Activated T-helper 1 cell treated with Interleukin-2 at 50 U/mL for 16 hours (primary cell): Measurements from ENCODE around the gene PTX3.

Experiments used
- DNase-seq: peaks from one replicate; pipeline ENCODE4 v3.0.0-alpha.2; 2020; ENCODE audit warnings: low read depth

PTX3 gene

DNA sequence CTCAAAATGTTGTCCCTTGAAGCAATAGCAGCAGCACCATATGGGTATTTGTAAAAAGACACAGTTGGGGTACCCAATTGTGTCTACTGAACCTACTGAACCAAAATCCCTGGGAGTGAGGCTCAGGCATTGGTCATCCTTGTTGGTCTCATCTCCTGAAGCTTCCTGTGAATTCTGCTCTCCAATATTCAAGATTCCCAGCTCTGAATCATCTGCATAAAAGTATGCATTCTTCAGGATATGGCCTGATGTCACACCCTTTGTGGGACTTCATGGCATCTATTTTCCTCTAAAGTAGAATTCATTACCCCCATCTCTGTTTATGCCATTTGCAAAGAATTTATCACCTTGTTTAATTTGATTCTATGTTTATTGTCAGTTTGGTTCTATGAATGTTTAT is 13.3 kb upstream of the PTX3 start:
- no peak for DNase-seq

DNA sequence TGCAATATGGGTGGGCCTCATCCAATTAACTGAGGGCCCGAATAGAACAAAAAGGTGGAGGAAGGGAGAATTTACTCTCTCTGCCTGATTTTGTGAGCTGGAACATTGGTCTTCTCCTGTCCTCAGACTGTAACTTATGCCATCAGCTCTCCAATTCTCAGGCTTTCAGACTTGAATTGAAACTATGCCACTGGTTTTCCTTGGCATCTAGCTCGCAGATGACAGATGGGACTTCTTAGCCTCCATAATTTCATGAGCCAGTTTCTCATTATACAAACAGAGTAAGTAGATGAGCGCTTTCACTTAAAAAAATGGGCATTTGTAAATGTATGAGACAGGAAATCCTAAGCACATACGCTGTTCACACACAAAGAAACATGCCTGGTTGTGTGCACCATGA is 8.7 kb upstream of the PTX3 start:
- DNase-seq = no peak

DNA sequence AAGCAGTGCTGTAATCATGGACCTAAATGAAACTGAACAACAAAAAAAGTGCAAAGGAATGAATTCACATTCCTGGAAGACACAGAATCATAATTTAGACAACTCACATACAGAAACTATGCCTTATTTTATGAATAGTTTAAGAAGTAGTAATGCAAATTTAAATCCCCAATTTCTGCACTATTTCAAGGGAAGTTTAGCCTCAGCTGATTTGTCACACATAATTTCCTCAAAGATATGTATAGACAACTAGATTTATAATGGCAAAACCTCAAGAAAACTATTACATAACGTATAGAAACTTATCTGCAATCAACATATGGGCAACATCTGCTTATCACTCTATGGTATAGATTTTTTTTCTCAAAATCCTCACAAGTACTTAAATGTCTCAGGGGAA is 7.8 kb upstream of the PTX3 start:
- no peak for DNase-seq

DNA sequence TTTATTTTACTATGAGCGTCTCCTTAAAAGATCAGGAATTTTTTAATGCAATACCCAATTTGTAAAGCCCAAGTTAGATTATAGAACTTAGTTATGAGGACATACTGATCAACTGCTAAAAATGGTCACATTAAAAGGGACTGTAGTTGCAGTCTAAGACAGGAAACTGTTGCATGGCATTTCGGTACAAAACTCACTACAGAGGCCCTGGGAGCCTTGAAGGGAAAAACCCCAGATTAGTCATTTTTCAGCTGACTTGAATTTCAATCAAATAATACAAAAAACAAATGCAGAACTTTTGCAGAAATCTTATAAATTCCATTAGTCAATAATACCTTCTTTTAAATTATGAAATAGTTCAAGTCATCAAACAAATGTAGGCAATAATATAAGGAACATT is 6.9 kb upstream of the PTX3 start:
- DNase-seq = no peak

DNA sequence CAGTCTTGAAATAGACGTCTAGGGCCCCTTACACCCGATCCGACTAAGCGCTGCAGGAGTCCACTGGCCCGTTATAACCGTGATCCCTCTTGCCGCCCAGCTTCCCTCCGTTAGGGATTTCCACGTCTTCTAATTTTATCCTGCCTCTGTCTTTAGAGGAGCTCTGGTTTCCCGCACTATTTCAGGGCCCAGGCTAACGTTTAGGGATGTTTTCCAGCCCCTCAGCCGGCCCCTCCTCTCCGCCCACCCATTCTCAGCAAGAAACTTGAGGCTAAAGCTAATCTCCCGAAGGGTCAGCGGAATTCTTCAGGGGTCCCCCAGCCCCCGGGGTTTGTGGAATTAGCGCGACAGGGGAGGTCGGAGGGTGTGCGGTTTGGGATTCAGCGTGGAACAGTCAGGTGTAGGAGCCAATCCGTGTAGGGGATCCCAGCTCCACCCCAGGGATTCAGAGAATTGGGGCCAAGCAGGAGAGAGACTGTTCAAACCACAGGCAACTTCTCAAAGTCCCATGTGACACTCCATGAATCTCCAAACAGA is 1.6 kb downstream of the PTX3 start:
- DNase-seq = no peak

DNA sequence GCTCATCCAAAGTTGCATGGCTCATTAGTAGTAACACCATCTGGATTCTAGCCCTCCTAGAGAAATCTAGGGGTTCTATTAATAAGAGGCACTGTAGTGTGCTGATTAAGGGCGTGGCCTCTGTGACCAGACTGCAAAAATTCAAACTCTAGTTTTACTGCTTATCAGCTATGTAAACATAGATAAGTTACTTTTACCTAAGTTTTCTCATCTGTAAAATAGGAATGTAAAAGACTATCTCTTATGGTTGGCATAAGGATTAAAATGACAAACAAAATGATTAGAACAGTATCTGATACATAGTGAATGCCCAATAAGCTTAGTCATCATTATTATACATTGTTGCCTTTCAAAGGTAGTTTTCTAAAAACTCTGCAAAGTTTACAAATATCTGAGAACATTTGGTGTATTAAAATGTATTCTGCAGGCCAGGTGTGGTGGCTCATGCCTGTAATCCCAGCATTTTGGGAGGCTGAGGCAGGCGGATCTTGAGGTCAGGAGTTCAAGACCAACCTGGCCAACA is 4.5 kb downstream of the PTX3 start:
- no peak for DNase-seq

DNA sequence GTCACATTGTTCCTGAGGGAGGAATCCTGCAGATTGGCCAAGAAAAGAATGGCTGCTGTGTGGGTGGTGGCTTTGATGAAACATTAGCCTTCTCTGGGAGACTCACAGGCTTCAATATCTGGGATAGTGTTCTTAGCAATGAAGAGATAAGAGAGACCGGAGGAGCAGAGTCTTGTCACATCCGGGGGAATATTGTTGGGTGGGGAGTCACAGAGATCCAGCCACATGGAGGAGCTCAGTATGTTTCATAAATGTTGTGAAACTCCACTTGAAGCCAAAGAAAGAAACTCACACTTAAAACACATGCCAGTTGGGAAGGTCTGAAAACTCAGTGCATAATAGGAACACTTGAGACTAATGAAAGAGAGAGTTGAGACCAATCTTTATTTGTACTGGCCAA is 6.1 kb downstream of the PTX3 start:
- no peak for DNase-seq

DNA sequence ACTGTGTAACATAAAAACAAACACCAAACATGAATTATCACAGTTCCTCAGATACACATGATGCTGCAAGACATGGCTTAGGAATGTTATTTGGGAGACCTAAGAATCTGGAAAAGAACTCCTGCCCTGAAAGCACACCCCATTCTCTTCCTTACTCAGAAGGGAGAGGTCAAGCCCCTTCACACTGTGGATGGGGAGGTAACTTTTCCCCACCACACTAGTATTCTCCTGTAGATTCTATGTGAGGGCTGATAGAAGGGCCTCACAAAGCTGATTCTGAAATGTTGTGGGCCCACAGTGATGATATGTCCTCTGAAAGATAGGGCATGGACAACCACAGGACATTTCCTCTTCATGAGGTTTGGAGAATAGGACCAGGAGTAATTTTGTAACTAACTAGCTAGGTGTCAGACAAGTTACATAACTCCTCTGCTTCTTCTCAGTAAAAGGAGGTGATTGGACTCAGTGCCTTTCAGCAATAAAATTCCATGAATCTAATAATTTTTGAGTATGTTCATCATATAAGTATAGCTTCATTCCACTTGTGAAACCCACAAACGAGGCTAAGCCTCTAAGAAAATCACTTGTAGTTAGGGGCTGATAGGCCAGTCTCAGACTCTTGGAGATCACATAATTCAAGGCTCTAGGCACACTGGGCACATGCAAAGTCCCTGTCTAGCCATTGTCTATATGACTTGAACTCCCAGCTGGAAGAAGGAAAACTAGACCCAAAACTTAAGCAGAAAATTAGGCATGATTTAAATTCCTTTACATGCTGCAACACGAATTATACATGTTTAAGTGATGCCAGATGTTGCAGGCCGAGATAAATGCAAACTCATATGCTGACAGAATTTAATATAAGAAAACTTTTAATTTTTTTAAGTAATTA is 7.5 kb downstream of the PTX3 start:
- no peak for DNase-seq

DNA sequence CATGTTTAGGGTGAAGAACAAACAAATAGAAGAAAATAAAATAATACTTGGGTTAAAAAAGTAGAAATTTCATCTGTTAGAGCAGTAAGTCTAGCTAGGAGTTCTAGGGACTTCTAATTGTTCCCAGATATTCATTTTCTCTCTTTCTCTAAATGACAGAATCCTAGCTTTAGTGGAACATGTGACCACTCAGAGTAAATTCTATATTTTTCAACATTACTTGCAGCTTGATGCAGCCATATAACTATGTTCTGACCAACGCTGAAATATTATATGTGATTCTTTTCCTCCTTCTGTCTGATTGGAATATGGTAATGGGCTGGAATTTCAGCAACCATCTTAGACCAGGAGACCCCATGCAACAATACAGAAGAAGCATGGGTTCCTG is 8.1 kb downstream of the PTX3 start:
- DNase-seq = no peak

DNA sequence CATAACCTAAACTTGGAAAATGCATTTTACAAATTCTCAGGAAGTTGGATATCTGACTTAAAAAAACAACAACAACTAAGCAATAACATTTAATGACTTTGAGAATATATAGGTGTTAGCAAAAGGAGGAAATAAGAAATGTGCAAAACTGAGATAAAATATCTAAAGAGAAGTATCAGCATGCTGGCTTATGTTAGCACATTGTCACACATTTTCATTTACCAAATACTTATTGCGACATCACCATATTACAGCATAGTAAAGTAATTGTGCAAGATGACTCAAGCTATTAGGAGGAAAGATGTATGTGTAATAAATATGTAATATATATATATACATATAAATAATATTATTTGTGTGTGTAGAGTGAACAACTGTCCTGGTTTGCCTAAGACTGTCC is 9.2 kb downstream of the PTX3 start:
- DNase-seq = no peak

GRCh38 chr3:157447026-157447694 is 10.5 kb downstream of the PTX3 start:
- no peak for DNase-seq

DNA sequence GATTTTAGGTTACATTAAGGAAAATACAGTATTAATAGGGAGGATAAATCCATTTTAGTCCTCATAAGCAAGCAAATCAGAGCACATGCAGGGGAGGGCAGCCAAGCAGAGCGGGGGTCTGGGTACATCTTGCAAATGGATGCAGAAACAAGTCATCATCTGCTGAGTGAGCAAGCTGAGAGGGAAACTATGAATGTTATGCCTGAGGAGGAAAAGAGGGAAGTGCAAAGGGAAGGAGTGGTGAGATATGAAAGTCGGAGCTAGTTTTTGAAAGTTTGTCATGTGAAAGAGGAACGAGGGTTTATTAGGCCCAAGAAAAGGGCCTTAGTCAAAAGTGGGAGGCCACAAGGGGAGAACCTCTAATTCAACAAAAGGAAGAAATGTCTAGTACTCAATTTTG is 15.4 kb downstream of the PTX3 start:
- no peak for DNase-seq

GRCh38 chr3:157453824-157454223 is 17.2 kb downstream of the PTX3 start:
- no peak for DNase-seq

- DNase-seq = no peak
Measured at GRCh38 chr3:157459706-157460105, 23.1 kb downstream of the PTX3 start.

GRCh38 chr3:157460253-157460652 is 23.6 kb downstream of the PTX3 start:
- no peak for DNase-seq

DNA sequence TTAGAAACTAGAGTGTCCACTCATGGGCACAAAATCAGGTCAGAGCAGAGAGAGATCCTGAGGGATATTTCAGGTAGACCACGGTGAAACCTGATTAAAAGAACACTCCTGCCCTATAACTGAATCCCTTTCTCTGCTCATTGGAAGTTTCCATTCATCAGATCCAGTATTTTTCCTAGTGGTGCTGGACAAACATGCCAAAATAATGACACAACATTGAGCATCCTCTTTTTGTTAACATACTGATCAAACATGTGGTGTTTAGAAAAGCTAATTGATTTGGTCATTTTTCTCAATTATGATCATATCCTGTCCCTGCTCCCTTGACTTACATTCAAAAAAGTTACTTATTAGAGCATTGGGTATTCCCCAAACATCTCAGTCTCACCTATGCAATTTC is 27.2 kb downstream of the PTX3 start:
- no peak for DNase-seq

DNA sequence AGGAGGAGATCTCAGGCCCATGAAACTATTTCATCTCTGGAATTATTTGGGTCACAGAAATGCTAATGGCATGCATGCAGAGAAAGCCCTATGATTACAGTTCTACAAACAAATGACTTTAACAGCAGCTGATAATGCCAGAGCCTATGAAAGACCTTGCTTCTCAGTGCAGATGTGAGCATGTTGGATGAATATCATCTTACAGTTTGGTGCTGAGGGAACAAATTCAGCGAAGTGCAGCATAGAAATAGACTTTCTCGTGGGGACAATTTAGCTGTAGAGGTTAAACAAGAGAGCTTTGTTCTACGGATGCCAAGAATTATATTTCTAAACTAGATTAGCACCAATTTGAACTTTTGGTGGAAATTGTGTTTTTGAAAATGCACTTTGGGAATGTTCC is 27.7 kb downstream of the PTX3 start:
- DNase-seq = no peak

GRCh38 chr3:157465741-157466140 is 29.1 kb downstream of the PTX3 start:
- DNase-seq = no peak

DNA sequence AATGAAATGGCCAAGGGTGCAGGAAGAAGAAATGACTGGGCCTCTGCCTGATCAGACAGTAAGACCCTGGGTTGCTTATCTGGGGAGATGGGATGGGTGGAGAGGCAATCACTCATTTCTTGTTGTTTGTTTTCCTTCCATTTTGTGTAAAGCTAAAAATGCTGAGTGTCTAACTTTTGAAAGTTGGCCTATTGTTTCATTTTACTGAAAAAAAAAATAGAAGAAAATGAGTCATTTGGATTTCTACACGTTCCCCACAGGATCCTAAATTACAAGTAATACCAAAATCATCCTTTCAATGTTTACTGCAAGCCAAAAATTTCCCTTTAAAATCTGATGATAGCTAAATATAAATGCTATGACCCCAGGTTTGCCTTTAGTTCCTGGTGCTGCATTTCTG is 30.6 kb downstream of the PTX3 start:
- DNase-seq = no peak

DNA sequence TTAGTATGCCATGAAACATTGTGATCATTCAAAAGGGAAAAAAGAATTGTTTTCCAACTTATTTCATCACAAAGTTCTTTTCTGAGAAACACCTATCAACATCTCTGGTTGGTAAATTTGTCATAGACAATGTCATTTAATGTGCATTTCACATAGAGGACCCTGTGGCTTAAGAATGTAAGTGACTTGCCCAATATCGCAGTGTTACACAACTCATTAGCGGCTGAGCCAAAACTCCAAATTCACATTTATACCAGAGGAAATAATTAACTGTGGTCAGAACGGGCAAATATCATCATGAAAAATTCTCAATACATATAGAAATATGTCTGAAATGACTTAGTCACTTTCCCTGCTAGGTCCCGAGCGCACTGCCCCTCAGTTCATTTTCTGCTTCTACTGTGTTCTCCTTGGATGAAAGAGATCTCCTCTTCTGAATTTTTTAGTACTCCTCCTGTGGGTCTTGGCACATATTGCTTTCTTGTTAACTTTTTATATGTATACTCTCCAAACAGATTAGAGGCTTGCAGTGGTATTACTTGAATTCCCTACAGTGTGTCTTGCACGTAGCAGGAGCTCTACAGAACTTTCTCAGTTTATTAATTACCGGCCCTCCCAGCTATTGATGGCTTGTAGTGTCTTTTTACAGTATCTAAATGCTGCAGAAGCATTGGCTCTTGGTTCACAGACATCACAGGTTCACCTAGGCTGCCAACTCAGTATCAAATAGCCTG is 33.1 kb downstream of the PTX3 start:
- DNase-seq = no peak

- DNase-seq = no peak
Measured at GRCh38 chr3:157471064-157471463, 34.4 kb downstream of the PTX3 start.

GRCh38 chr3:157472648-157473047 is 36.0 kb downstream of the PTX3 start:
- DNase-seq = no peak
